HG03469 (cell line): ENCODE results near the gene PVRIG.
"Not testable (repeated sequence)": the region's sequence is repeated elsewhere in the genome, so short reads cannot be mapped to it uniquely, and the experiment has no call there.

Experiments
- ATAC-seq: cut with Tn5 transposase; IDR thresholded peaks from one replicate; pipeline ENCODE4 v1.9.1; 2021; ENCODE audit warnings: mild to moderate bottlenecking, moderate library complexity, moderate number of reproducible peaks; ENCODE audit not compliant: unreplicated experiment

The PVRIG gene

DNA sequence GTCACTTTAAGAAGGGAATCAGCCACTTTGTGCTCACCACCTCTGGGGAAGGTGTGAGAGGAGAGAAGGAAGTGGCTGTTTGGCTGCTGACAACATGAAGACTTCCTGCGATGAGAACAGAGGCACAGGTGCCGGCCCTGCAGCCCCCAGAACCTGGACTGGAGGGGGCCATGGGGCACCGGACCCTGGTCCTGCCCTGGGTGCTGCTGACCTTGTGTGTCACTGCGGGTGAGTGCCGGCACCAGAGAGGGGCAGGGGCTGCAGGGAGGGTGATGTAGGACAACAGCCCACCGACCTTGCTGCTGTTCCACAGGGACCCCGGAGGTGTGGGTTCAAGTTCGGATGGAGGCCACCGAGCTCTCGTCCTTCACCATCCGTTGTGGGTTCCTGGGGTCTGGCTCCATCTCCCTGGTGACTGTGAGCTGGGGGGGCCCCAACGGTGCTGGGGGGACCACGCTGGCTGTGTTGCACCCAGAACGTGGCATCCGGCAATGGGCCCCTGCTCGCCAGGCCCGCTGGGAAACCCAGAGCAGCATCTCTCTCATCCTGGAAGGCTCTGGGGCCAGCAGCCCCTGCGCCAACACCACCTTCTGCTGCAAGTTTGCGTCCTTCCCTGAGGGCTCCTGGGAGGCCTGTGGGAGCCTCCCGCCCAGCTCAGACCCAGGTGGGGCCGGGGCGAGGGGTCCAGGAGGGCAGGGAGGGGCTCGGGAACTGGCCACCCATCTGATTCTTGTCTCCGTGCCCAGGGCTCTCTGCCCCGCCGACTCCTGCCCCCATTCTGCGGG, at the start of gene PVRIG:
PVRIG (plus strand) TSS at position 149 of the 785 bp plus-strand sequence; CDS start at position 171, 22 bp downstream.
- not testable (repeated sequence) for ATAC-seq

DNA sequence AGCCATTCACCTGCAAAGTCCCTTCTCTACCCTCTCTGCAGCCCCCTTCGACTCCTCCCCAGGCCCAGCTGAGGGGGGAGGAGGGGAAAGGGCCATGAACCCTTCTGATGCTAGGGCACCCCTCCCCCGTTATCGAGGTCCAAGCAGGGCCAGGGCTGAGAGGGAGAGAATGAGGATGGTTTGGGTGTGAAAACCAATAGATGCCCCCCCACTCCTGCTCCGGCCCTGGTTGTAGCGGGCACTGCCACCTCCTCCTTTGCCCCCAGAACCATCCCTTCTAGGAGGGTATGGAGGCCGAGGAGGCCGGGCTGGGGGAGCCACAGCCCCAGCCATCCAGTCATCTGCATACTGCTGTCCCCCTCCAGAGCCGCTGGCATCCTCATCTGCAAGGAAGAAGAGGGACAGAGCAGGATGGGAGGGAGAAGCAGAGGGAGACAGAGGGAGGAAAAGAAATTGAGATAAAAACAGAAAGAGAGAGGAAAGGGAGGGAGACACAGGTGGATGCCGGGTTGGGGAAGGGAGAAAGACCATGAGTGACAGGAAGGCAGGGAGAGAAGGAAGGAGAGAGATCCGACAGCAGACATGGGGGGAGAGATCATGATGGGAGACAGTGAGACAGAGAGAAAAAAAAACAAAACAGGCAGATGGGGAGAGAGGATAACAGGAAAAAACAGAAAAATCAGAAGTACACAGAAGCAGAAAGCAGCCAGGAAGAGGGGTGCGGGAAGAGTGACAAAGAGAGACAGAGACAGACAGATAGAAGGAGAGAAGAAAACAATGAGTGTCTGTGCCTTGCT, 49.5 kb upstream of the PVRIG start:
- ATAC-seq = no peak

GRCh38 chr7:100171087-100171681, 48.6 kb upstream of the PVRIG start:
- no peak for ATAC-seq

- no peak for ATAC-seq
These were observed 47.9 kb upstream of the PVRIG start for GRCh38 chr7:100171840-100172239.

DNA sequence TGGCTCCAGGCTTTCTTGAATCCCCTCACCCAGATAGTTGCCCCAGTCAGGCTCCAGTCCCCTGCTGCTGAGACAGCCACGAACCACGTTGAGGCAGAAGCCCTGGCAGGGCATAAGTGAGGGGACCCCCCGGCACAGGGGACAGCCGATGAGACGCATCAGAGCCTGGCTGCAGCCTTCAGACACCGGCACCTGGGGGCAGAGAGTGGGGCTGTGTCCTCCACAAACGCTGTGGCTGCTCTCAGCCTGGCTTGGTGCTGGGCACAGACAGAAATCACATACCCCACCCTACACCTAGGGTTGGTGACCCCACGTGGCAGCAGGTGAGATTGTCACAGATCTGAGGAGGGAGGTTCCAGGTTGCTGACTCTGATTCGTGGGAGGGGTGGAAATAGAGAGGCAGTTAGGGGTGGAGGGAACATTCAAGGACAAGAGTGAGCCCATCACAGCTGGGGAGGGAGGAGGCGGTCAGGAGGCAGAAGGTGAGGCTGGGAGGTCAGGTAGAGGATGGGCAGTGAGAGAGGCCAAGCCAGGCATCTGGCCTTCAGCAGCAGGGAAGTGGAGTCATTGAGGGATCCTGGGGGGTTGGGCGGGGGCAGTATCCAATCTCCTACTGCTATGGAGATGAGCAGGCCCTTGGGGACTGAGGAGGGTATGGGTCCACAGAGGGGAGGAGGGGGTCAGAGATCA, 45.8 kb upstream of the PVRIG start:
- ATAC-seq = no peak

DNA sequence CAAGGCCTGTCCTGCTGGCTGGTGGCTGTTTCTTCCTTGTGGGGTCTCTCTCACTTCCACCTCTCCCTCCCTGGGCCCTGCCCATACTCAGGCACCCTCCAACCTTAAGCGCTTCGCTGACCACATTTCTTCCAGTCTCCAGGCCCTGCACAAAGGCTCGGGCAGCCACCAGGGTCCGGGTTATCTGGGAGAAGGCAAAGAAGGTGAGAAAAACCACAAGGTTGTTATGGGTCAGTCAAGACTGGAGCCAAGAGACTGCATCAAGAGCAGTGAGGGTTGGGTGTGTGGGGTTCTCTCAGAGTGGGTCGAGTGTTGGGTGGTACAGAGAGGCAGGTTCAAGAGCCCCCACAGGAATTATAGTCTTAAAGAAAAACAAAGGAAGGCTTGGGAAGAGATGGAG, 45.2 kb upstream of the PVRIG start:
- ATAC-seq = no peak

- no peak for ATAC-seq
These were observed 44.3 kb upstream of the PVRIG start for GRCh38 chr7:100175296-100175935.

- ATAC-seq = no peak
These were observed 43.4 kb upstream of the PVRIG start for GRCh38 chr7:100176096-100177044.

- ATAC-seq = peak; percentile 62
These were observed 42.4 kb upstream of the PVRIG start, which contains the start of the genes GPC2 and STAG3 for GRCh38 chr7:100177045-100178001. Gene GPC2 (minus strand): TSS chr7:100177381. CDS start chr7:100177199, 182 bp downstream. Gene STAG3 (plus strand): TSS chr7:100177918. CDS start chr7:100180557, 2,639 bp downstream.

- ATAC-seq = not testable (repeated sequence)
These were observed 39.7 kb upstream of the PVRIG start for GRCh38 chr7:100180084-100180483.

DNA sequence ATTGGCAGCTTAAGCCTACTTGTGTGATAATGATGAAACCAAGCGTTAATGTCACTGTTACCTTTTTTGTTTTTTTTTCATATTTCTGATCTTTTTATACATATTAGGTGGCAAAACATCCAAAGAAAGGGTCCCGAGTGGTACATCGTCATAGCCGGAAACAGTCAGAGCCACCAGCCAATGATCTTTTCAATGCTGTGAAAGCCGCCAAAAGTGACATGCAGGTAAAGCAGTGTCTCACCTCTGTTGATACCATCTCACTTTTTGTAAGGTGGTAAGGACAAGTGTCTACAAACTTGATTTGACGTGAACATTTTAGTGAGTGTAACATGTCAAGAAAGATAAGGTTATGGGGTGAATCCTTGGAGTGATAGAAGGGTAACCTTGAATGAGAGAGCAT, 37.1 kb upstream of the PVRIG start:
- ATAC-seq = not testable (repeated sequence)

- ATAC-seq = not testable (repeated sequence)
These were observed 36.7 kb upstream of the PVRIG start for GRCh38 chr7:100183090-100183489.

GRCh38 chr7:100185726-100186125, 34.0 kb upstream of the PVRIG start:
- ATAC-seq = no peak

GRCh38 chr7:100189061-100189460, 30.7 kb upstream of the PVRIG start:
- no peak for ATAC-seq

DNA sequence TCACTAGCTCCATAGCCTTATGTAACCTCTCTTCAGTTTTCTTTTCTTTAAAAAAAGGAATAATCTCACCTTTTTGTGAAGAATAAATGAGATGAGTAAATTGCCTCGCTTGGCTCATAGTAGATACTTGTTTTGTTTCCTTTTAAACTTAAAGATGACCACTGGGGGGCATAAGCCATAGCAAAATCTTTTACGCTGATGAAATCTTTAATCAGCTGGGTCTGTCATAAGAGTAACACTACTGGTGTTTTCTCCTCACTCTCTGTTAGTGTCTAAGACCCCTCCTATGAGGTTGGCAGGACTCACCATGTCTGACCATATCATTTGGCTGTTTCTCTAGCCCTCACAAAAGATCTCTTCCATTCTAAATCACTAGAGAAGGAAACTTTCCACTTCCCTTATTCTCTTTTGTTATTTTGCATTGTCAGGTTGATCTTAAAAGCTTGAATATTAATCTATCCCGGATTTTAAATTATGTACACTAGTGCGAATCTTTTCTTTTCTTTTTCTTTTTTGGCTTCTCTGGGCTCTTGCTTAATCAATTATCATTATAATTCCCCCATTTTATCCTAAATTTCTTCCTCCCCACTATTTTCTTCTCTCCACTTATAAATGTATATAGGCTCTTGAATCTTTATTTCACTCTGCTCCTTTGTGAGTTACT, 29.6 kb upstream of the PVRIG start:
- ATAC-seq = no peak

DNA sequence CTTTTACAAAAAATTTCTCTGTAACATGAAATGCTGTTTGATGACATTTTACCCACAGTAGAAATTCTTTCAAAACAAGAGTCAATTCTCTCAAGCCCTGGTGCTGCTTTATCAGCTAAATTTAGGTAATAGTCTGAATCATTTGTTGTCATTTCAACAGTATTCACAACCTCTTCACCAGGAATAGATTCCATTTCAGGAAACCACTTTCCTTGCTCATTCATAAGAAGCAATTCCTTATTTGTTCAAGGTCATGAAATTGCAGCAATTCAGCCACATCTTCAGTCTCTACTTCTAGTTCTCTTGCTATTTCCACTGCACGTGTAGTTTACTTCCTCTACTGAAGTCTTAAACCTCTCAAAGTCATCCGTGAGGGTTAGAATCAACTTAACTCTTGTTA, 28.0 kb upstream of the PVRIG start:
- ATAC-seq = no peak

DNA sequence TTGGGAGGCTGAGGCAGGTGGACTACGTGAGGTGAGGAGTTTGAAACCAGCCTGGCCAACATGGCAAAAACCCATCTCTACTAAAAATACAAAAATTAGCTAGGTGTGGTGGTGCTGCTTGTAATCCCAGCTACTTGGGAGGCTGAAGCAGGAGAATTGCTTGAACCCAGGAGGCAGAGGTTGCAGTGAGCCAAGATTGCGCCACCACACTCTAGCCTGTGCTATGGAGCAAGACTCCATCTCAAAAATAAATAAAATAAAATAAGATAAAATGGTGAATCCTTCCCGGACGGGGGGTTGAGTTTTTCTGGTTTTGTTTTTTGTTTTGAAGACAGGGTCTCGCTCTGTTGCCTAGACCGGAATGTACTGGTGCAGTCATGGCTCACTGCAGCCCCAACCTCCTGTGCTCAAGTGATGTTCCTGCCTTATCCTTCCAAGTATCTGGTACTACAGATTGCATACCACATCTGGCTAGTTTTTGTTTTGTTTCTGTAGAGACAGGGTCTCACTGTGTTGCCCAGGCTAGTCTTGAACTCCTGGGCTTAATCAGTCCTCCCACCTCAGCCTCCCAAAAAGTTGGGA, 27.4 kb upstream of the PVRIG start:
- not testable (repeated sequence) for ATAC-seq
